Tibial artery (tissue), 4 donors: ENCODE measurements around the gene IVNS1ABP.
"Not testable (repeated sequence)": the region's sequence is repeated elsewhere in the genome, so short reads cannot be mapped to it uniquely, and the experiment has no call there.

Experiments
- DNase-seq, 2 donors: peaks; one replicate each; pipeline ENCODE4 v3.0.0-alpha.2; 2019
- H3K27ac ChIP-seq, 2 donors: fragments of 200-600 bp; sonication (generic) in 1 of 2; 1 replicate in 1 of 2; 2 replicates in 1 of 2; pipeline ENCODE4 v1.5.1; 2018 to 2019; ENCODE audit warnings: mild to moderate bottlenecking in 1 of 2
- H3K27me3 ChIP-seq, 2 donors: fragments of 200-600 bp; sonication (generic) in 1 of 2; one replicate each; pipeline versions ENCODE4 v1.5.1 to v1.6.0; 2016 to 2019
- H3K36me3 ChIP-seq, 3 donors: fragments of 200-600 bp; sonication (generic) in 2 of 3; one replicate each; pipeline ENCODE4 v1.5.1; 2016 to 2019; ENCODE audit warnings: mild to moderate bottlenecking in 2 of 3
- H3K4me1 ChIP-seq, 4 donors: fragments of 200-600 bp; sonication (generic) in 2 of 4; 1 replicate in 3 of 4; 2 replicates in 1 of 4; pipeline ENCODE4 v1.5.1; 2016 to 2019
- H3K4me3 ChIP-seq, 2 donors: fragments of 200-600 bp; sonication (generic) in 1 of 2; 1 replicate in 1 of 2; 2 replicates in 1 of 2; pipeline ENCODE4 v1.5.1; 2018 to 2019; ENCODE audit warnings: mild to moderate bottlenecking in 2 of 2
- H3K9me3 ChIP-seq, 3 donors: fragments of 200-600 bp; sonication (generic) in 1 of 3; one replicate each; pipeline ENCODE4 v1.5.1; 2016 to 2019
- intact Hi-C: fragments of 100-400 bp; cut with DNase I; formaldehyde crosslinking; loops from one replicate; pipeline ENCODE4 v1.15.0; 2023; ENCODE audit warnings: low total_unique reads
- TF ChIP-seq, protein P1 (sequence below), 2 experiments: fragments of 200-600 bp in 1 of 2; fragments of 450-650 bp in 1 of 2; IDR thresholded peaks; one replicate each; pipeline ENCODE4 v1.5.1; 2017 to 2019; ENCODE audit warnings: antibody characterized with exemption in 2 of 2, mild to moderate bottlenecking in 1 of 2, moderate library complexity in 1 of 2

IVNS1ABP gene

GRCh38 chr1:185317034-185317885 is at the start of gene IVNS1ABP:
Gene IVNS1ABP (minus strand): TSS chr1:185317243. CDS start chr1:185309493, 7,750 bp downstream.
- TF ChIP-seq, protein P1, sequence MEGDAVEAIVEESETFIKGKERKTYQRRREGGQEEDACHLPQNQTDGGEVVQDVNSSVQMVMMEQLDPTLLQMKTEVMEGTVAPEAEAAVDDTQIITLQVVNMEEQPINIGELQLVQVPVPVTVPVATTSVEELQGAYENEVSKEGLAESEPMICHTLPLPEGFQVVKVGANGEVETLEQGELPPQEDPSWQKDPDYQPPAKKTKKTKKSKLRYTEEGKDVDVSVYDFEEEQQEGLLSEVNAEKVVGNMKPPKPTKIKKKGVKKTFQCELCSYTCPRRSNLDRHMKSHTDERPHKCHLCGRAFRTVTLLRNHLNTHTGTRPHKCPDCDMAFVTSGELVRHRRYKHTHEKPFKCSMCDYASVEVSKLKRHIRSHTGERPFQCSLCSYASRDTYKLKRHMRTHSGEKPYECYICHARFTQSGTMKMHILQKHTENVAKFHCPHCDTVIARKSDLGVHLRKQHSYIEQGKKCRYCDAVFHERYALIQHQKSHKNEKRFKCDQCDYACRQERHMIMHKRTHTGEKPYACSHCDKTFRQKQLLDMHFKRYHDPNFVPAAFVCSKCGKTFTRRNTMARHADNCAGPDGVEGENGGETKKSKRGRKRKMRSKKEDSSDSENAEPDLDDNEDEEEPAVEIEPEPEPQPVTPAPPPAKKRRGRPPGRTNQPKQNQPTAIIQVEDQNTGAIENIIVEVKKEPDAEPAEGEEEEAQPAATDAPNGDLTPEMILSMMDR (IDR thresholded peaks at IDR 0.05) = no peak
- intact Hi-C loops = loop anchor here (2.0 kb wide), 1 partner anchor 160 kb away; the partner anchor contains the start of genes SWT1 and TRMT1L
- Histone ChIP-seq H3K27ac (peak within 1 kb of the TSS; percentile 93 to 98), H3K36me3 (no peaks in the 10 kb centered on the region), H3K4me1 (peaks cover 0 to 34% (median 15%) of the 10 kb centered on the region in 4 donors), H3K27me3 (no peaks in the 10 kb centered on the region), H3K9me3 (no peaks in the 10 kb centered on the region), H3K4me3 (peak within 1 kb of the TSS; percentile 87 to 88)
- DNase-seq = peak; percentile 92 to 96

DNA sequence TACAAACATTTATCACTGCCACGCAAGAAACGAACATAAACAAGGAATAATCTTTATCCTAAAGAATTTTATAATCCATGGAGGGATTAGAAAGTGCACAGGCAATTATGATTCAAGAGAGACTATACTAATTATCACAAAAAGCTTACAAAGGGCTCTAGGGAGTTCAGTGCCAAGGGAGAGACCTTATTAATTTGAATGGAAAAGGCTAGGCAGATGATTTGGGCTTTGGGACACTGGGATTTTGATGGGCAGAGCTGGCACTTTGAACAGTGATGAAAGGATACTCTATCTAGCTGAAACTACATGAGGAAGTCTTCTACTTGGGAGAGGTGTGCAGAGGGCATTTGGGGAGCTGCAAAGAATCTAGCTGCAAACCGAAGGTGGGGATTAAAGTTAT is 48.9 kb upstream of the IVNS1ABP start:
- DNase-seq = no peak
- Histone ChIP-seq H3K4me1 (peaks cover 0 to 9% (median 0%) of the 10 kb centered on the region in 4 donors), H3K27ac (no peak overlapping the region), H3K27me3 (no peaks in the 10 kb centered on the region), H3K36me3 (peaks cover 0 to 5% (median 0%) of the 10 kb centered on the region in 3 donors), H3K4me3 (no peak overlapping the region), H3K9me3 (no peaks in the 10 kb centered on the region)
- TF ChIP-seq, protein P1 (IDR thresholded peaks at IDR 0.05) = no peak
- intact Hi-C loops = no loop called here

- H3K27ac ChIP-seq, DNase-seq, H3K4me1 ChIP-seq, H3K36me3 ChIP-seq, H3K9me3 ChIP-seq, H3K27me3 ChIP-seq, H3K4me3 ChIP-seq, intact Hi-C loops: not testable (repeated sequence)
Observed at GRCh38 chr1:185364528-185364927, 47.5 kb upstream of the IVNS1ABP start.

DNA sequence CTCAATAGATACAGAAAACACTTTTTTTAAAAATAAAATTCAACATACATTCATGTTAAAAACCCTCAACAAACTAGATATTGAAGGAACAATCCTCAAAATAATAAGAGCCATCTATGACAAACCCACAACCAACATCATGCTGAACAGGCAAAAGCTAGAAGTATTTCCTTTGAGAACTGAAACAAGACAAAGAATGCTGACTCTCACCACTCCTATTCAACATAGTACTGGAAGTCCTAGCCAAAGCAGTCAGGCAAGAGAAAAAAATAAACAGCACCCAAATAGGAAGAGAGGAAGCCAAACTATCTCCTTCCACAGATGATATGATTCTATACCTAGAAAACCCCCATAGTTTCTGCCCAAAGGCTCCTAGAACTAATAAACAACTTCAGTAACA is 46.2 kb upstream of the IVNS1ABP start:
- DNase-seq = no peak
- H3K4me1 ChIP-seq = no peaks in the 10 kb centered on the region
- intact Hi-C loops = no loop called here
- no peak overlapping the region for H3K27ac ChIP-seq
- TF ChIP-seq, protein P1 (IDR thresholded peaks at IDR 0.05) = no peak
- H3K9me3 ChIP-seq = no peaks in the 10 kb centered on the region
- H3K27me3 ChIP-seq = no peaks in the 10 kb centered on the region
- no peak overlapping the region for H3K4me3 ChIP-seq
- peaks cover 0 to 5% (median 0%) of the 10 kb centered on the region in 3 donors for H3K36me3 ChIP-seq

DNA sequence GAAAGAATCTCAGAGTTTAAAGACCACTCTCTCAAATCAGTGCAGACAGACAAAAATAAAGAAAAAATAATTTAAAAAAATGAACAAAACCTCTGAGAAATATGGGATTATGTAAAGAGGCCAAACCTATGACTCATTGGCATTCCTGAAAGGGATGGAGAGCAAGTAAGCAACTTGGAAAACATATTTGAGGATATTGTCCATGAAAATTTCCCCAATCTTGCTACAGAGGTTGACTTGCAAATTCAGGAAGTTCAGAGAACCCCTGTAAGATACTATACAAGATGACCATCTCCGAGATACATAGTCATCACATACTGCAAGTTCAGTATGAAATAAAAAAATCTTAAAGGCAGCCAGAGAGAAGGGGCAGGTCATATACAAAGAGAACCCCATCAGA is 43.7 kb upstream of the IVNS1ABP start:
- TF ChIP-seq, protein P1 (IDR thresholded peaks at IDR 0.05) = no peak
- Histone ChIP-seq H3K27me3 (no peaks in the 10 kb centered on the region), H3K4me3 (no peak overlapping the region), H3K4me1 (no peaks in the 10 kb centered on the region), H3K27ac (no peak overlapping the region), H3K9me3 (no peaks in the 10 kb centered on the region), H3K36me3 (peaks cover 0 to 5% (median 0%) of the 10 kb centered on the region in 3 donors)
- intact Hi-C loops = no loop called here
- no peak for DNase-seq

- DNase-seq = no peak
- H3K36me3 ChIP-seq = peaks cover 0 to 5% (median 0%) of the 10 kb centered on the region in 3 donors
- H3K27me3 ChIP-seq = no peaks in the 10 kb centered on the region
- no peak overlapping the region for H3K4me3 ChIP-seq
- intact Hi-C loops = no loop called here
- no peak overlapping the region for H3K27ac ChIP-seq
- no peaks in the 10 kb centered on the region for H3K9me3 ChIP-seq
- TF ChIP-seq, protein P1 (IDR thresholded peaks at IDR 0.05) = no peak
- H3K4me1 ChIP-seq = no peaks in the 10 kb centered on the region
Observed at GRCh38 chr1:185358957-185359356, 41.9 kb upstream of the IVNS1ABP start.
